ENCODE results near the gene FEM1C. TPM values are rescaled to one million over a fixed set of nuclear protein-coding genes. Genes with fewer than 3 reads are reported as not detected.

The FEM1C gene
- total RNA-seq, 4 donors from 2014 or later = 41.3 to 71.0 (median 51.5) TPM

GRCh38 chr5:115584501-115584900 lies 39.9 kb upstream of the FEM1C start:
- peaks cover 0 to 10% (median 4%) of the 10 kb centered on the region in 4 donors for H3K36me3 ChIP-seq
- intact Hi-C loops (cut with DNase I) = no loop called here
- TF ChIP-seq EP300 (IDR thresholded peaks at IDR 0.05) (no peak), CTCF (IDR thresholded peaks at IDR 0.05) (no peak), POLR2AphosphoS5 (IDR thresholded peaks at IDR 0.05) (no peak), POLR2A (IDR thresholded peaks at IDR 0.05; ENCODE audit: low read depth) (no peak)
- no peak for DNase-seq (ENCODE audit: extremely low spot score)
- WGBS = 96% methylated on average over 1 of the region's 1 CpG
- peaks cover 0 to 34% (median 9%) of the 10 kb centered on the region in 4 donors for H3K4me1 ChIP-seq
- H3K27ac ChIP-seq (replicated peaks in 1 of 4) = no peak overlapping the region
- no peak overlapping the region for H3K4me3 ChIP-seq
- H3K27me3 ChIP-seq = no peaks in the 10 kb centered on the region
- H3K9me3 ChIP-seq = no peaks in the 10 kb centered on the region

- Histone ChIP-seq H3K36me3 (peaks cover 0 to 10% (median 4%) of the 10 kb centered on the region in 4 donors), H3K27me3 (no peaks in the 10 kb centered on the region), H3K9me3 (no peaks in the 10 kb centered on the region), H3K27ac (replicated peaks in 1 of 4) (no peak overlapping the region), H3K4me3 (no peak overlapping the region), H3K4me1 (peaks cover 0 to 24% (median 2%) of the 10 kb centered on the region in 4 donors)
- no peak for TF ChIP-seq CTCF (IDR thresholded peaks at IDR 0.05)
- WGBS = 77% methylated on average over 3 of the region's 3 CpGs
- intact Hi-C loops (cut with DNase I) = no loop called here
- no peak for DNase-seq (ENCODE audit: extremely low spot score)
These were observed 38.9 kb upstream of the FEM1C start for GRCh38 chr5:115583474-115583873.

GRCh38 chr5:115580941-115581340 lies 36.4 kb upstream of the FEM1C start:
- Histone ChIP-seq H3K27me3 (no peaks in the 10 kb centered on the region), H3K36me3 (peaks cover 0 to 10% (median 4%) of the 10 kb centered on the region in 4 donors), H3K4me3 (no peak overlapping the region), H3K9me3 (no peaks in the 10 kb centered on the region), H3K4me1 (peaks cover 0 to 9% (median 0%) of the 10 kb centered on the region in 4 donors), H3K27ac (replicated peaks in 1 of 4) (no peak overlapping the region)
- TF ChIP-seq EP300 (IDR thresholded peaks at IDR 0.05) (no peak), CTCF (IDR thresholded peaks at IDR 0.05) (no peak), POLR2AphosphoS5 (IDR thresholded peaks at IDR 0.05) (no peak), POLR2A (IDR thresholded peaks at IDR 0.05; ENCODE audit: low read depth) (no peak)
- 94% methylated on average over 2 of the region's 2 CpGs for WGBS
- DNase-seq (ENCODE audit: extremely low spot score) = no peak
- intact Hi-C loops (cut with DNase I) = no loop called here

- no peaks in the 10 kb centered on the region for H3K27me3 ChIP-seq
- TF ChIP-seq CTCF (IDR thresholded peaks at IDR 0.05) (no peak), EP300 (IDR thresholded peaks at IDR 0.05) (no peak), POLR2AphosphoS5 (IDR thresholded peaks at IDR 0.05) (no peak), POLR2A (IDR thresholded peaks at IDR 0.05; ENCODE audit: low read depth) (no peak)
- no peak overlapping the region for H3K27ac ChIP-seq (replicated peaks in 1 of 4)
- intact Hi-C loops (cut with DNase I) = no loop called here
- WGBS = 87% methylated on average over 6 of the region's 6 CpGs
- DNase-seq (ENCODE audit: extremely low spot score) = no peak
- H3K4me3 ChIP-seq = no peak overlapping the region
- no peaks in the 10 kb centered on the region for H3K9me3 ChIP-seq
- H3K36me3 ChIP-seq = peaks cover 0 to 10% (median 4%) of the 10 kb centered on the region in 4 donors
- H3K4me1 ChIP-seq = no peaks in the 10 kb centered on the region
These were observed 35.2 kb upstream of the FEM1C start for GRCh38 chr5:115579747-115580173.

GRCh38 chr5:115579216-115579615 lies 34.6 kb upstream of the FEM1C start:
- Histone ChIP-seq H3K27ac (replicated peaks in 1 of 4) (no peak overlapping the region), H3K4me1 (peaks cover 0 to 5% (median 3%) of the 10 kb centered on the region in 4 donors), H3K9me3 (no peaks in the 10 kb centered on the region), H3K27me3 (no peaks in the 10 kb centered on the region), H3K4me3 (no peak overlapping the region), H3K36me3 (peaks cover 0 to 10% (median 4%) of the 10 kb centered on the region in 4 donors)
- TF ChIP-seq EP300 (IDR thresholded peaks at IDR 0.05) (no peak), POLR2A (IDR thresholded peaks at IDR 0.05; ENCODE audit: low read depth) (no peak), POLR2AphosphoS5 (IDR thresholded peaks at IDR 0.05) (no peak), CTCF (IDR thresholded peaks at IDR 0.05) (no peak)
- intact Hi-C loops (cut with DNase I) = no loop called here
- no peak for DNase-seq (ENCODE audit: extremely low spot score)
- 87% methylated on average over 3 of the region's 3 CpGs for WGBS
